ENCODE measurements around the gene SUCLG2. TPM values are rescaled to one million over a fixed set of nuclear protein-coding genes. Genes with fewer than 3 reads are reported as not detected.

SUCLG2 gene
- total and polyA plus RNA-seq, 12 donors, result 28.3 to 122 (median 97.4) TPM

GRCh38 chr3:67642734-67643133 lies 11.7 kb downstream of the SUCLG2 start:
- H3K36me3 ChIP-seq, result peaks cover 0 to 7% (median 0%) of the 10 kb centered on the region in 9 donors
- H3K4me1 ChIP-seq, result peaks cover 0 to 24% (median 4%) of the 10 kb centered on the region in 9 donors
- no peaks in the 10 kb centered on the region for H3K9me3 ChIP-seq
- no peak overlapping the region for H3K27ac ChIP-seq
- intact Hi-C loops (cut with DNase I), result no loop called here
- TF ChIP-seq, protein P1, sequence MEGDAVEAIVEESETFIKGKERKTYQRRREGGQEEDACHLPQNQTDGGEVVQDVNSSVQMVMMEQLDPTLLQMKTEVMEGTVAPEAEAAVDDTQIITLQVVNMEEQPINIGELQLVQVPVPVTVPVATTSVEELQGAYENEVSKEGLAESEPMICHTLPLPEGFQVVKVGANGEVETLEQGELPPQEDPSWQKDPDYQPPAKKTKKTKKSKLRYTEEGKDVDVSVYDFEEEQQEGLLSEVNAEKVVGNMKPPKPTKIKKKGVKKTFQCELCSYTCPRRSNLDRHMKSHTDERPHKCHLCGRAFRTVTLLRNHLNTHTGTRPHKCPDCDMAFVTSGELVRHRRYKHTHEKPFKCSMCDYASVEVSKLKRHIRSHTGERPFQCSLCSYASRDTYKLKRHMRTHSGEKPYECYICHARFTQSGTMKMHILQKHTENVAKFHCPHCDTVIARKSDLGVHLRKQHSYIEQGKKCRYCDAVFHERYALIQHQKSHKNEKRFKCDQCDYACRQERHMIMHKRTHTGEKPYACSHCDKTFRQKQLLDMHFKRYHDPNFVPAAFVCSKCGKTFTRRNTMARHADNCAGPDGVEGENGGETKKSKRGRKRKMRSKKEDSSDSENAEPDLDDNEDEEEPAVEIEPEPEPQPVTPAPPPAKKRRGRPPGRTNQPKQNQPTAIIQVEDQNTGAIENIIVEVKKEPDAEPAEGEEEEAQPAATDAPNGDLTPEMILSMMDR (IDR thresholded peaks at IDR 0.05), result no peak
- no peak overlapping the region for H3K4me3 ChIP-seq
- H3K27me3 ChIP-seq, result no peaks in the 10 kb centered on the region
- DNase-seq (no peak), ATAC-seq (peak in 2 of 8 donors; percentile 58 to 60)
- 89 to 94% methylated on average over 1 of the region's 1 CpG for WGBS, 2 donors

DNA sequence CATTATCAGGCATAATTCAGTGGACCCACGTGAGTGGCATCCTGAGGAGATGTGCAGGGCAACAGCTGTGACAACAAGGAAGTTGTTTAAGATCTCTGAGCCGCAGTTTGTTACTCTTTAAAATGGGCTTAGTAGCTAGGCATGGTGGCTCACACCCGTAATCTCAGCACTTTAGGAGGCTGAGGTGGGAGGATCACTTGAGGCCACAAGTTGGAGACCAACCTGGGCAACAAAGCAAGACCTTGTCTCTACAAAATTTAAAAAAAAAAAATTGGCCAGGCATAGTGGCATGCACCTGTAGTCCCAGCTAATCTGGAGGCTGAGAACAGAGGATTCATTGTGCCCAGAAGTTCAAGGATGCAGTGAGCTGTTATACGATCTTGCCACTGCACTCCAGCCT lies 12.2 kb downstream of the SUCLG2 start:
- intact Hi-C loops (cut with DNase I), result no loop called here
- WGBS, 2 donors, result 90 to 95% methylated on average over 4 of the region's 4 CpGs
- ATAC-seq (no peak), DNase-seq (no peak)
- no peaks in the 10 kb centered on the region for H3K27me3 ChIP-seq
- H3K4me3 ChIP-seq, result no peak overlapping the region
- no peak overlapping the region for H3K27ac ChIP-seq
- H3K36me3 ChIP-seq, result peaks cover 0 to 11% (median 0%) of the 10 kb centered on the region in 9 donors
- TF ChIP-seq, protein P1 (IDR thresholded peaks at IDR 0.05), result no peak
- peaks cover 0 to 22% (median 4%) of the 10 kb centered on the region in 9 donors for H3K4me1 ChIP-seq
- no peaks in the 10 kb centered on the region for H3K9me3 ChIP-seq

- intact Hi-C loops (cut with DNase I), result no loop called here
These were observed 13.0 kb downstream of the SUCLG2 start for GRCh38 chr3:67641451-67641850.

DNA sequence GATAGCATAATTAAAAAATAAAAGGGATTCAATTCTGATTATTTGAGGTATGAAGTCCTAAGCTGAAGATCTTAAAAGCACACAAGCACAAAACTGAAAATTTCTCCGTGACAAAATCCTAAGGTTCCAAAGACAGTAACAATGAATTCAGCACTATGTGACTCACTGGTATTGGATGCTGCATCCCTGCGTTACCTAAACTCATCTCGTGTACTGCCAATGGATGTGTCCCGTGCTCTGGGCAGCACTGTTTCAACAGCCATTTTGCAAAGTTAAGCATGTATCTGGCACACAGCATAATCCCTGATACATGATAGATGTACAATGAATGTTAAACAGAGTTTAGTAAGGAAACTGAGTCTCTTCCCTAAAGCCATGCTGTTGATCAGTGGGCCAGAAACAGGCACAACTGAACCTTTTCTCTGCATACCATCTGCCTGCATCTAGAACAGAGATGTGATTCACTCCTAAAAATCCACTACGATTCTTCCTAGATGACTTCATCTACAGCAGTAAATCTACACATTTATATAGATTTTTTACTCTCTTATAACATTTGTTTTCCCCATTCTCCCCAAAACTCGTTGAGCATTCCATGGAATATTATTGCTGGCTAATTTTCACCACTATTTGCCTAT lies 14.3 kb downstream of the SUCLG2 start:
- H3K27ac ChIP-seq, result no peak overlapping the region
- no peak for ATAC-seq

More at GRCh38 chr3:67641451-67641850, 13.0 kb downstream of the SUCLG2 start:
- Histone ChIP-seq H3K9me3 (no peaks in the 10 kb centered on the region), H3K27me3 (no peaks in the 10 kb centered on the region), H3K4me3 (no peak overlapping the region), H3K36me3 (peaks cover 0 to 18% (median 0%) of the 10 kb centered on the region in 9 donors), H3K4me1 (peaks cover 0 to 22% (median 4%) of the 10 kb centered on the region in 9 donors), H3K27ac (no peak overlapping the region)
- TF ChIP-seq, protein P1 (IDR thresholded peaks at IDR 0.05), result no peak
- WGBS, 2 donors, result 95 to 98% methylated on average over 3 of the region's 3 CpGs
- ATAC-seq (no peak), DNase-seq (no peak)

More for the DNA sequence above, 14.3 kb downstream of the SUCLG2 start:
- WGBS, 2 donors, result 89 to 93% methylated on average over 6 of the region's 6 CpGs
- H3K4me3 ChIP-seq, result no peak overlapping the region
- TF ChIP-seq, protein P1 (IDR thresholded peaks at IDR 0.05), result no peak
- intact Hi-C loops (cut with DNase I), result no loop called here
- DNase-seq, result no peak
- H3K36me3 ChIP-seq, result peaks cover 0 to 18% (median 0%) of the 10 kb centered on the region in 9 donors
- H3K4me1 ChIP-seq, result peaks cover 0 to 27% (median 8%) of the 10 kb centered on the region in 9 donors
- H3K27me3 ChIP-seq, result no peaks in the 10 kb centered on the region
- no peaks in the 10 kb centered on the region for H3K9me3 ChIP-seq
